ENCODE measurements around the gene PRKN.
"Not testable (repeated sequence)": the region's sequence is repeated elsewhere in the genome, so short reads cannot be mapped to it uniquely, and the experiment has no call there.

The PRKN gene

GRCh38 chr6:161496941-161497340 lies 1230.6 kb downstream of the PRKN start:
- DNase-seq: no peak

GRCh38 chr6:161496271-161496670 lies 1231.3 kb downstream of the PRKN start:
- not testable (repeated sequence) for DNase-seq

- no peak for DNase-seq
These were observed 1233.0 kb downstream of the PRKN start for GRCh38 chr6:161494566-161494965.

GRCh38 chr6:161493576-161494118 lies 1233.9 kb downstream of the PRKN start:
- DNase-seq: no peak

GRCh38 chr6:161489626-161490306 lies 1237.8 kb downstream of the PRKN start:
- no peak for DNase-seq

GRCh38 chr6:161487694-161488093 lies 1239.9 kb downstream of the PRKN start:
- no peak for DNase-seq

- no peak for DNase-seq
These were observed 1240.4 kb downstream of the PRKN start for GRCh38 chr6:161487217-161487531.

GRCh38 chr6:161486361-161487216 lies 1241.0 kb downstream of the PRKN start:
- no peak for DNase-seq

- DNase-seq: no peak
These were observed 1245.1 kb downstream of the PRKN start for GRCh38 chr6:161482517-161482858.

- DNase-seq: no peak
These were observed 1245.6 kb downstream of the PRKN start for GRCh38 chr6:161481786-161482516.

- no peak for DNase-seq
These were observed 1247.0 kb downstream of the PRKN start for GRCh38 chr6:161480421-161481155.

- no peak for DNase-seq
These were observed 1248.2 kb downstream of the PRKN start for GRCh38 chr6:161479376-161479775.

- DNase-seq: no peak
These were observed 1249.6 kb downstream of the PRKN start for GRCh38 chr6:161477876-161478425.

GRCh38 chr6:161476711-161477110 lies 1250.9 kb downstream of the PRKN start:
- DNase-seq: no peak

- DNase-seq: no peak
These were observed 1262.2 kb downstream of the PRKN start for GRCh38 chr6:161465403-161465802.

GRCh38 chr6:161463071-161463470 lies 1264.5 kb downstream of the PRKN start:
- no peak for DNase-seq

GRCh38 chr6:161462148-161462547 lies 1265.4 kb downstream of the PRKN start:
- DNase-seq: no peak

GRCh38 chr6:161459008-161459615 lies 1268.5 kb downstream of the PRKN start:
- DNase-seq: no peak

GRCh38 chr6:161458201-161458951 lies 1269.2 kb downstream of the PRKN start:
- no peak for DNase-seq

- no peak for DNase-seq
These were observed 1271.7 kb downstream of the PRKN start for GRCh38 chr6:161455848-161456247.

GRCh38 chr6:161453558-161453957 lies 1274.0 kb downstream of the PRKN start:
- no peak for DNase-seq

Data from hematopoietic multipotent progenitor cell treated with erythropoietin and hydrocortisone succinate and interleukin-3 and kit ligand, for 6 days (in vitro differentiated cells).